ENCODE measurements around the gene NHP2.

- no peak for TF ChIP-seq CTCF (IDR thresholded peaks at IDR 0.05)
- no peak for TF ChIP-seq POLR2A (IDR thresholded peaks at IDR 0.05)
Measured at GRCh38 chr5:178137991-178138390, 15.7 kb downstream of the NHP2 start.

All from heart left ventricle (tissue), 13 donors.